Measurements from ENCODE around the gene MAML2.
A peak's percentile ranks its signal among the peaks of the same experiment; 100 is the strongest.

The MAML2 gene

DNA sequence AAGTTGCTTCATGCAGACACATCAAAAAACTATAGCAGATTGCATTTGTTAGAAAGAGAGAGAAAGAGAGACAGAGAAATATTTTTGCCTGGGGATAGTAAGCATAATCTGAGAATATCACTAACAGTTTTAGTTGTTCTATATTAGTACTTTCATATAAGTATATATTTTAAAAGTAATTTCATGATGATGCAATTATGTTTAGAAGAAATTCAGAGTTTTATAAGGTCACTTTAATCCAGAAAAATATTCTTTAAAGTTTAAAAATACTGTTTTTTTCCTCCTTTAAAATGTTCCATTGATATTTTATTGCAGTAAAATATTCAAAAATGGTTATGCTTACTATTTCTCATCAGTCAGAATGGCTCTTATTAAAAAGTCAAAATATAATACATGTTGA lies 332.3 kb downstream of the MAML2 start:
- no peak overlapping the region for H3K4me3 ChIP-seq (ENCODE audit: low read length)
- no peak for TF ChIP-seq CTCF (conservative IDR thresholded peaks at IDR 0.05; ENCODE audit: low read length)

GRCh38 chr11:96008161-96008720 lies 334.8 kb downstream of the MAML2 start:
- DNase-seq (ENCODE audit: low read depth) = peak; percentile 63
- no peak for TF ChIP-seq CTCF (conservative IDR thresholded peaks at IDR 0.05; ENCODE audit: low read length)

More for the DNA sequence above, 332.3 kb downstream of the MAML2 start:
- no peak for DNase-seq (ENCODE audit: low read depth)

GRCh38 chr11:96006037-96006436 lies 337.0 kb downstream of the MAML2 start:
- no peak for TF ChIP-seq CTCF (conservative IDR thresholded peaks at IDR 0.05; ENCODE audit: low read length)
- no peak for DNase-seq (ENCODE audit: low read depth)
- no peak overlapping the region for H3K4me3 ChIP-seq (ENCODE audit: low read length)

More at GRCh38 chr11:96008161-96008720, 334.8 kb downstream of the MAML2 start:
- H3K4me3 ChIP-seq (ENCODE audit: low read length) = no peak overlapping the region

GRCh38 chr11:96004862-96005261 lies 338.1 kb downstream of the MAML2 start:
- TF ChIP-seq CTCF (conservative IDR thresholded peaks at IDR 0.05; ENCODE audit: low read length) = no peak
- DNase-seq (ENCODE audit: low read depth) = no peak
- no peak overlapping the region for H3K4me3 ChIP-seq (ENCODE audit: low read length)

DNA sequence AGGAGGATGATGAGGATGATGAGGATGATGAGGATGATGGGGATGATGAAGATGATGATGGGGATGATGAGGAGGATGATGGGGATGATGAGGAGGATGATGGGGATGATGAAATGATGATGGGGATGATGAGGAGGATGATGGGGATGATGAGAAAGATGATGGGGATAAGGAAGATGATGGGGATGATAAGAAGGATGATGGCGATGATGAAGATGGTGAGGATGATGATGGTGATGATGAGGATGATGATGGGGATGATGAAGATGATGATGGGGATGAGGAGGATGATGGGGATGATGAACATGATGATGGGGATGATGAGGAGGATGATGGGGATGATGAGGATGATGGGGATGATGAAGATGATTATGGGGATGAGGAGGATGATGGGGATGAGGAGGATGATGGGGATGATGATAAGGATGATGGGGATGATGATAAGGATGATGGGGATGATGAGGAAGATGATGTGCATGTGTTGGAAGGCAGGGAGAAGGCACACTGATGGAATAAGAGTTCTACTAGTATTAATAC lies 340.2 kb downstream of the MAML2 start:
- no peak overlapping the region for H3K4me3 ChIP-seq (ENCODE audit: low read length)
- no peak for DNase-seq (ENCODE audit: low read depth)
- no peak for TF ChIP-seq CTCF (conservative IDR thresholded peaks at IDR 0.05; ENCODE audit: low read length)

- no peak for TF ChIP-seq CTCF (conservative IDR thresholded peaks at IDR 0.05; ENCODE audit: low read length)
- no peak for DNase-seq (ENCODE audit: low read depth)
- H3K4me3 ChIP-seq (ENCODE audit: low read length) = no peak overlapping the region
Measured at GRCh38 chr11:96002339-96002738, 340.7 kb downstream of the MAML2 start.

DNA sequence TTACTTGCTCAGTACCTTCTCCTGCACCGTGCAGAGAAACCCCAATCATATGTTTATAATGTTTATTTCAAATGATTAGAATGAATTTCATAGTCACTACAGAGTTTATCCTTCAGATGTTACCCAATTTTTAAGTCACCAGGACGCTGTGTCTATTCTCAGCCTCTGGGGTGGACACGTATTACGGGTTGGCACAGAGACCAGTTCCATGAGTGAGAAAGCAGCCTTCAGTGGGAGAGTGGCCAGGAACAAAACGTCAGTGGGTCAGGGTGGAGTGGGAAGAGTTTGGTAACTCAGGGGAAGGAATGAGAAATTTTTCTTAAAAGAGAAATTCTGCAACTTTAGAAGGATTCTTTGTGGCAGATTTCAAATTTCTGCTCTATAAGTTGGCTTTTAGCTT lies 342.0 kb downstream of the MAML2 start:
- H3K4me3 ChIP-seq (ENCODE audit: low read length) = no peak overlapping the region
- TF ChIP-seq CTCF (conservative IDR thresholded peaks at IDR 0.05; ENCODE audit: low read length) = peak; percentile 20; the same call in 1 of the 2 replicates
- DNase-seq (ENCODE audit: low read depth) = peak; percentile 96

Measured in AG10803 (cell line).